ENCODE results near the gene NUP214.
"Not testable (repeated sequence)": the region's sequence is repeated elsewhere in the genome, so short reads cannot be mapped to it uniquely, and the experiment has no call there.

NUP214 gene

GRCh38 chr9:131239161-131239975, 114.0 kb downstream of the NUP214 start:
- TF ChIP-seq CTCF (conservative IDR thresholded peaks at IDR 0.05; ENCODE audit: low read length): no peak
- no peak for DNase-seq (ENCODE audit: low read depth)
- H3K4me3 ChIP-seq (ENCODE audit: low read length): no peak overlapping the region

- DNase-seq (ENCODE audit: low read depth): no peak
- TF ChIP-seq CTCF (conservative IDR thresholded peaks at IDR 0.05; ENCODE audit: low read length): no peak
- H3K4me3 ChIP-seq (ENCODE audit: low read length): no peak overlapping the region
Observed at GRCh38 chr9:131240047-131240921, 114.9 kb downstream of the NUP214 start.

- DNase-seq (ENCODE audit: low read depth); H3K4me3 ChIP-seq (ENCODE audit: low read length): not testable (repeated sequence)
Observed at GRCh38 chr9:131244331-131244730, 118.9 kb downstream of the NUP214 start.

- no peak overlapping the region for H3K4me3 ChIP-seq (ENCODE audit: low read length)
- no peak for DNase-seq (ENCODE audit: low read depth)
- no peak for TF ChIP-seq CTCF (conservative IDR thresholded peaks at IDR 0.05; ENCODE audit: low read length)
Observed at GRCh38 chr9:131246618-131247017, 121.2 kb downstream of the NUP214 start.

- DNase-seq (ENCODE audit: low read depth): no peak
- no peak overlapping the region for H3K4me3 ChIP-seq (ENCODE audit: low read length)
- no peak for TF ChIP-seq CTCF (conservative IDR thresholded peaks at IDR 0.05; ENCODE audit: low read length)
Observed at GRCh38 chr9:131252120-131252519, 126.7 kb downstream of the NUP214 start.

- H3K4me3 ChIP-seq (ENCODE audit: low read length): no peak overlapping the region
- no peak for TF ChIP-seq CTCF (conservative IDR thresholded peaks at IDR 0.05; ENCODE audit: low read length)
- DNase-seq (ENCODE audit: low read depth): peak; percentile 75
Observed at GRCh38 chr9:131253891-131254491, 128.6 kb downstream of the NUP214 start.

- TF ChIP-seq CTCF (conservative IDR thresholded peaks at IDR 0.05; ENCODE audit: low read length): no peak
- DNase-seq (ENCODE audit: low read depth): no peak
- H3K4me3 ChIP-seq (ENCODE audit: low read length): no peak overlapping the region
Observed at GRCh38 chr9:131254626-131255025, 129.2 kb downstream of the NUP214 start.

Data from AG10803 (cell line).